VCaP (cell line): Measurements from ENCODE around the gene ELK4.

Experiments used
- H3K27ac ChIP-seq: fragments of 450-650 bp; 2 replicates; pipeline ENCODE4 v1.5.1; 2017
- CTCF ChIP-seq: fragments of 450-650 bp; conservative IDR thresholded peaks from 2 replicates; pipeline ENCODE4 v1.5.1; 2017; ENCODE audit warnings: mild to moderate bottlenecking, moderate library complexity

ELK4 gene

GRCh38 chr1:205631768-205632668, at the start of gene ELK4:
TSS of gene ELK4 (minus strand) at chr1:205632011. CDS start at chr1:205623882, 8,129 bp downstream.
- peak; percentile 89 for TF ChIP-seq CTCF
- peak within 1 kb of the TSS; percentile 98 for H3K27ac ChIP-seq

GRCh38 chr1:205681364-205681763, 49.6 kb upstream of the ELK4 start:
- no peak for TF ChIP-seq CTCF
- peak overlapping the region; percentile 88 for H3K27ac ChIP-seq

- peak within 1 kb of the TSS; percentile 88 for H3K27ac ChIP-seq
- TF ChIP-seq CTCF = no peak
Measured at GRCh38 chr1:205680073-205680851, 48.5 kb upstream of the ELK4 start, which contains the start of gene SLC45A3. TSS of gene SLC45A3 (minus strand) at chr1:205680509. CDS start at chr1:205664656, 15,853 bp downstream.

GRCh38 chr1:205678286-205679111, 46.7 kb upstream of the ELK4 start:
- peak overlapping the region; percentile 88 for H3K27ac ChIP-seq
- no peak for TF ChIP-seq CTCF

- H3K27ac ChIP-seq = peak overlapping the region; percentile 88
Measured at GRCh38 chr1:205677167-205677566, 45.4 kb upstream of the ELK4 start.

GRCh38 chr1:205676597-205676996, 44.8 kb upstream of the ELK4 start:
- H3K27ac ChIP-seq = peak overlapping the region; percentile 88
- TF ChIP-seq CTCF = no peak

More at GRCh38 chr1:205677167-205677566, 45.4 kb upstream of the ELK4 start:
- TF ChIP-seq CTCF = no peak
